Prostate gland (tissue), 2 donors: ENCODE data around the gene TSSK1B.

Experiments
- CTCF ChIP-seq, 4 experiments: fragments of 200-600 bp in 2 of 4; fragments of 450-650 bp in 2 of 4; sonication (generic) in 2 of 4; IDR thresholded peaks; 1 replicate in 3 of 4; 2 replicates in 1 of 4; pipeline ENCODE4 v1.5.1; 2016 to 2019; ENCODE audit warnings: antibody characterized with exemption in 4 of 4, mild to moderate bottlenecking in 2 of 4, moderate library complexity in 2 of 4
- POLR2A ChIP-seq: fragments of 450-650 bp; IDR thresholded peaks from one replicate; pipeline ENCODE4 v1.6.1; 2016; ENCODE audit warnings: antibody characterized with exemption, mild to moderate bottlenecking
- POLR2AphosphoS5 ChIP-seq: sonication (generic); formaldehyde crosslinking; IDR thresholded peaks from one replicate; pipeline ENCODE4 v1.6.1; 2017; ENCODE audit warnings: antibody characterized with exemption

GRCh38 chr5:113448252-113448651 lies 13.5 kb upstream of the TSSK1B start:
- TF ChIP-seq CTCF (IDR thresholded peaks at IDR 0.05): no peak
- no peak for TF ChIP-seq POLR2A
- no peak for TF ChIP-seq POLR2AphosphoS5
